ENCODE results near the gene RPL13. TPM values are rescaled to one million over a fixed set of nuclear protein-coding genes. Genes with fewer than 3 reads are reported as not detected.

Gene RPL13
- total RNA-seq, 1 donor from 2014 or later, result 1,914 TPM

- no peak for TF ChIP-seq EZH2phosphoT487 (IDR thresholded peaks at IDR 0.05)
- TF ChIP-seq EZH2 (IDR thresholded peaks at IDR 0.05), result no peak
- no peak for TF ChIP-seq CTCF (IDR thresholded peaks at IDR 0.05)
- peaks cover 3% of the 10 kb centered on the region for H3K27me3 Mint-ChIP-seq (ENCODE audit: insufficient read depth, low read depth)
- H3K27ac Mint-ChIP-seq, result no peak overlapping the region
- Histone ChIP-seq H3K4me2 (no peak overlapping the region), H3K27ac (no peak overlapping the region), H3K9ac (no peak overlapping the region), H3K36me3 (peaks cover 3% of the 10 kb centered on the region), H3K27me3 (no peaks in the 10 kb centered on the region), H3K4me3 (no peak overlapping the region), H3F3A (ENCODE audit: low read depth) (no peaks in the 10 kb centered on the region), H4K20me1 (ENCODE audit: low read depth) (peaks cover 31% of the 10 kb centered on the region), H3K79me2 (ENCODE audit: low read depth) (peaks cover 26% of the 10 kb centered on the region), H2AFZ (replicated peaks) (no peak overlapping the region), H3K4me1 (no peaks in the 10 kb centered on the region), H3K9me3 (ENCODE audit: low read depth) (no peaks in the 10 kb centered on the region)
- peaks cover 37% of the 10 kb centered on the region for H3K36me3 Mint-ChIP-seq
- no peaks in the 10 kb centered on the region for H3K4me1 Mint-ChIP-seq
- no peak for DNase-seq (ENCODE audit: low spot score)
- H3K9me3 Mint-ChIP-seq, result no peaks in the 10 kb centered on the region
- no peak overlapping the region for H3K4me3 Mint-ChIP-seq
Measured at GRCh38 chr16:89525146-89525913, 35.2 kb upstream of the RPL13 start.

- Histone ChIP-seq H3K4me2 (no peak overlapping the region), H2AFZ (replicated peaks) (no peak overlapping the region), H3K9ac (no peak overlapping the region), H3K27ac (no peak overlapping the region), H3F3A (ENCODE audit: low read depth) (no peaks in the 10 kb centered on the region), H3K79me2 (ENCODE audit: low read depth) (peaks cover 6% of the 10 kb centered on the region), H3K4me1 (no peaks in the 10 kb centered on the region), H3K9me3 (ENCODE audit: low read depth) (no peaks in the 10 kb centered on the region), H3K36me3 (peaks cover 3% of the 10 kb centered on the region), H4K20me1 (ENCODE audit: low read depth) (peaks cover 7% of the 10 kb centered on the region), H3K27me3 (no peaks in the 10 kb centered on the region), H3K4me3 (no peak overlapping the region)
- Mint-ChIP-seq H3K9me3 (no peaks in the 10 kb centered on the region), H3K27me3 (ENCODE audit: insufficient read depth, low read depth) (no peaks in the 10 kb centered on the region), H3K27ac (peak overlapping the region; percentile 33), H3K36me3 (peaks cover 38% of the 10 kb centered on the region), H3K4me3 (no peak overlapping the region), H3K4me1 (no peaks in the 10 kb centered on the region)
- TF ChIP-seq CTCF (IDR thresholded peaks at IDR 0.05) (no peak), EZH2phosphoT487 (IDR thresholded peaks at IDR 0.05) (no peak), EZH2 (IDR thresholded peaks at IDR 0.05) (no peak)
- DNase-seq (ENCODE audit: low spot score), result no peak
Measured at GRCh38 chr16:89529097-89529496, 31.4 kb upstream of the RPL13 start.

GRCh38 chr16:89530401-89531381, 29.8 kb upstream of the RPL13 start:
- Mint-ChIP-seq H3K36me3 (peaks cover 45% of the 10 kb centered on the region), H3K4me3 (no peak overlapping the region)
- no peaks in the 10 kb centered on the region for H3K9me3 ChIP-seq (ENCODE audit: low read depth)

More at GRCh38 chr16:89530401-89531381, 29.8 kb upstream of the RPL13 start:
- Histone ChIP-seq H3K27me3 (no peaks in the 10 kb centered on the region), H3F3A (ENCODE audit: low read depth) (no peaks in the 10 kb centered on the region), H3K9ac (no peak overlapping the region), H3K79me2 (ENCODE audit: low read depth) (no peaks in the 10 kb centered on the region), H2AFZ (replicated peaks) (no peak overlapping the region), H3K27ac (no peak overlapping the region), H4K20me1 (ENCODE audit: low read depth) (peaks cover 7% of the 10 kb centered on the region), H3K4me1 (no peaks in the 10 kb centered on the region), H3K4me2 (no peak overlapping the region), H3K4me3 (no peak overlapping the region), H3K36me3 (peaks cover 3% of the 10 kb centered on the region)
- H3K27me3 Mint-ChIP-seq (ENCODE audit: insufficient read depth, low read depth), result no peaks in the 10 kb centered on the region
- no peak overlapping the region for H3K27ac Mint-ChIP-seq
- no peaks in the 10 kb centered on the region for H3K4me1 Mint-ChIP-seq
- no peaks in the 10 kb centered on the region for H3K9me3 Mint-ChIP-seq
- TF ChIP-seq EZH2phosphoT487 (IDR thresholded peaks at IDR 0.05) (no peak), EZH2 (IDR thresholded peaks at IDR 0.05) (no peak), CTCF (IDR thresholded peaks at IDR 0.05) (no peak)
- DNase-seq (ENCODE audit: low spot score), result no peak

Measured in neural progenitor cell (in vitro differentiated cells).